MCF 10A (cell line): ENCODE data around the gene WDFY4. TPM values are rescaled to one million over a fixed set of nuclear protein-coding genes. Genes with fewer than 3 reads are reported as not detected.

Experiments used
- BruUV-seq: library from RNA; stranded (reverse); fragments of 400-500 nt; replicated peaks from 2 replicates; lab custom pipeline; 2021; lab: Mats Ljungman, UMichigan
- CTCF ChIA-PET: fragments of 300-600 bp; sonication (Branson Sonifier 250); formaldehyde crosslinking; extraction: SDS; loops from one replicate; lab custom pipeline; 2021; ENCODE audit warnings: antibody characterized with exemption, inconsistent platforms; lab: Yijun Ruan, JAX
- POLR2A ChIA-PET: fragments of 300-600, 350-650 bp; sonication (Branson Sonifier 250); formaldehyde crosslinking; extraction: SDS; loops from one replicate; lab custom pipeline; 2020; ENCODE audit warnings: antibody characterized with exemption, inconsistent platforms; lab: Yijun Ruan, JAX
- DNase-seq: peaks from one replicate; pipeline ENCODE4 v3.0.0-alpha.2; 2018; ENCODE audit not compliant: unreplicated experiment
- H3K27ac Mint-ChIP-seq: one replicate; pipeline ENCODE4 v1.8.0; 2022; ENCODE audit warnings: mild to moderate bottlenecking, low read depth, mixed read lengths; ENCODE audit not compliant: unreplicated experiment
- H3K27me3 Mint-ChIP-seq: one replicate; pipeline ENCODE4 v1.8.0; 2022; ENCODE audit warnings: mixed read lengths; ENCODE audit not compliant: insufficient read depth, unreplicated experiment
- H3K36me3 Mint-ChIP-seq: one replicate; pipeline ENCODE4 v1.8.0; 2022; ENCODE audit warnings: mild to moderate bottlenecking, moderate library complexity, mixed read lengths; ENCODE audit not compliant: insufficient read depth, unreplicated experiment
- H3K4me1 Mint-ChIP-seq: one replicate; pipeline ENCODE4 v1.8.0; 2022; ENCODE audit warnings: mixed read lengths; ENCODE audit not compliant: insufficient read depth, unreplicated experiment
- H3K4me3 Mint-ChIP-seq: one replicate; pipeline ENCODE4 v1.8.0; 2022; ENCODE audit warnings: mild to moderate bottlenecking, moderate library complexity, mixed read lengths; ENCODE audit not compliant: unreplicated experiment
- H3K9me3 Mint-ChIP-seq: one replicate; pipeline ENCODE4 v1.8.0; 2022; ENCODE audit warnings: mixed read lengths; ENCODE audit not compliant: unreplicated experiment
- intact Hi-C: fragments of 100-400 bp; cut with micrococcal nuclease; formaldehyde crosslinking; loops from 2 replicates; pipeline ENCODE4 v1.14.1; 2022
- total RNA-seq: library from RNA; stranded (reverse); gene quantifications from 2 replicates; pipeline ENCODE4 v1.2.3, GENCODE V29; 2022
- TF ChIP-seq, protein P1 (sequence below): fragments of 200-600 bp; IDR thresholded peaks from one replicate; pipeline ENCODE4 v1.8.0; 2022; ENCODE audit warnings: antibody characterized with exemption, mild to moderate bottlenecking; ENCODE audit not compliant: unreplicated experiment

WDFY4 gene
- total RNA-seq, 1 experiment from 2014 or later, result not detected

DNA sequence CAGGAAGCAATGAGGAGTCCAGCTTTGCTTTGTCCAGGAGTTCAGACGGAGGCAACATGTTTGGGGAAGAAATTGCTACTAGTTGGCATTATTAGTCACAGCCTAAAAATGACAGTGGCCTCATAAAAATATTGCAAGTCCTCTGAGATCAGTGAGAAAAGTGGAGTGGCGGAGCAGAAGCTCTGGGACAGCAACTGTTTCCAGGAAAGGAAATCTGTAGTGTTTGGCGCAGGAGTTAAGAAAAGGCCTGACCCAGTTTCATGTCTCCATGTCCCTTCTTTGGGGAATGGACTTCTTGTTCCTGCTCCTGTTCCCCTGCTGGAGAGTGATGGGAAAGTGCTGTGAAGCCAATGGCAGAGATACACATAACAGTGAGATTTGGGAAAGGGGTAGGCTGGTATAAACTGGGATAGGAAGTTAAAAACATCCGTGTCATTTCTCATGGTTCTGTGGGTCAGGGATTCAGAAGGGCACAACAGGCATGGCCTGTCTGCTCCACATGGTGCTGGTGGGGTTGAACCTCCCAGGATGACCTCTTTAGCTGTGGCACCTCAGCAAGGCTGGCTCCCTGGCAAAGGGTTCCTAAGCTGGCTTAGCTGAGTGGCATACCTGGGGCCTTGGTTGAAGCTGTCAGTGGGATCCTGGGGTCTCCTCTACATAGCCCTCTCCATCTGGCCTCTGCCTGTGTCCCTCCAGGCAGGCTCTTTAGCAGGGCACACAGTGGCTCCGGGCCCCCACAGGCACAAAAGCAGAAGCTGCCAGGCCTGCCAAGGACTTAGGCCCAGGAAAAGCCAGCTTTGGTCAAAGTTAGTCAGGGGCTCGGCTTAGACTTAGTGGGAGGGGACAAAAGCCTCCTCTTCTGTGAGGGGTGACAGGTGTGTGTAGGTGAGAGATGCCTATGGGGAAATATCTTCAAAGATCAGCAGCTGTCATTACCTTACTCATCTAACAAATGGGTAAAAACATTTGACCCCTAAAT, 77.7 kb downstream of the WDFY4 start:
- Mint-ChIP-seq H3K4me3 (no peak overlapping the region), H3K27ac (no peak overlapping the region), H3K4me1 (no peaks in the 10 kb centered on the region), H3K27me3 (peaks cover 51% of the 10 kb centered on the region), H3K9me3 (no peaks in the 10 kb centered on the region), H3K36me3 (no peaks in the 10 kb centered on the region)
- TF ChIP-seq, protein P1, sequence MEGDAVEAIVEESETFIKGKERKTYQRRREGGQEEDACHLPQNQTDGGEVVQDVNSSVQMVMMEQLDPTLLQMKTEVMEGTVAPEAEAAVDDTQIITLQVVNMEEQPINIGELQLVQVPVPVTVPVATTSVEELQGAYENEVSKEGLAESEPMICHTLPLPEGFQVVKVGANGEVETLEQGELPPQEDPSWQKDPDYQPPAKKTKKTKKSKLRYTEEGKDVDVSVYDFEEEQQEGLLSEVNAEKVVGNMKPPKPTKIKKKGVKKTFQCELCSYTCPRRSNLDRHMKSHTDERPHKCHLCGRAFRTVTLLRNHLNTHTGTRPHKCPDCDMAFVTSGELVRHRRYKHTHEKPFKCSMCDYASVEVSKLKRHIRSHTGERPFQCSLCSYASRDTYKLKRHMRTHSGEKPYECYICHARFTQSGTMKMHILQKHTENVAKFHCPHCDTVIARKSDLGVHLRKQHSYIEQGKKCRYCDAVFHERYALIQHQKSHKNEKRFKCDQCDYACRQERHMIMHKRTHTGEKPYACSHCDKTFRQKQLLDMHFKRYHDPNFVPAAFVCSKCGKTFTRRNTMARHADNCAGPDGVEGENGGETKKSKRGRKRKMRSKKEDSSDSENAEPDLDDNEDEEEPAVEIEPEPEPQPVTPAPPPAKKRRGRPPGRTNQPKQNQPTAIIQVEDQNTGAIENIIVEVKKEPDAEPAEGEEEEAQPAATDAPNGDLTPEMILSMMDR, result no peak
- ChIA-PET POLR2A (no interaction called here), CTCF (no interaction called here)
- no peak for DNase-seq
- intact Hi-C loops, result no loop called here
- BruUV-seq, result no TSS peak

DNA sequence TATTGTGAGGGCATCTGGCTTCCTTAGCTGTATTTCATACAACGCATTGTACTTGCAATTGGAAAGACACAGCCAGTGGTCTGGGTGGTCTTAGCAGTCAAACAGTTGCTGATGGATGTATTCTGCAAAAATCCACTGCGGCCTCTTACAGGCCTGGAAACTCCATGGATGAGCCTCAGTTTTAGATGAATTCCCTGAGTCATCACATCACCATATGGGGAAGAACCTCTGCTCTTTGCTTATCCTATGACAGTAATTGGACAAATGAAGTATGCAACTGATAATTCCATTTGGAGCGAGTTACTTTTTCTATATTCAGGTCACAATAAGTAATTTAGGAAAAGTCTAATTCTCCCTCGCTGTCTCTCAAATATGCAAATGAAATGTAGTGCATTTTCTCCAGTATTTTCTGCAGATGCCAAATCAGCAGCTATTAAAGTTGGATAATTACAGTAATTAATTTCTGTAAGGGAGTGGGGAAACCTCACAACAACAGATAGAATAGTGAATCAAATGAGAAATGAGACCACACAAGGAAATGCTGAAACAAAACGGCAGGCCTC, 78.8 kb downstream of the WDFY4 start:
- intact Hi-C loops, result no loop called here
- Mint-ChIP-seq H3K9me3 (no peaks in the 10 kb centered on the region), H3K27me3 (peaks cover 40% of the 10 kb centered on the region), H3K36me3 (no peaks in the 10 kb centered on the region), H3K4me1 (no peaks in the 10 kb centered on the region), H3K27ac (no peak overlapping the region), H3K4me3 (no peak overlapping the region)
- TF ChIP-seq, protein P1, result no peak
- no TSS peak for BruUV-seq
- ChIA-PET POLR2A (interaction anchor here (1.1 to 1.2 kb wide), 2 partner anchors 10 to 59 kb away, joined by 3 to 5 read pairs; no protein-coding TSS in a partner anchor), CTCF (no interaction called here)
- DNase-seq, result no peak

DNA sequence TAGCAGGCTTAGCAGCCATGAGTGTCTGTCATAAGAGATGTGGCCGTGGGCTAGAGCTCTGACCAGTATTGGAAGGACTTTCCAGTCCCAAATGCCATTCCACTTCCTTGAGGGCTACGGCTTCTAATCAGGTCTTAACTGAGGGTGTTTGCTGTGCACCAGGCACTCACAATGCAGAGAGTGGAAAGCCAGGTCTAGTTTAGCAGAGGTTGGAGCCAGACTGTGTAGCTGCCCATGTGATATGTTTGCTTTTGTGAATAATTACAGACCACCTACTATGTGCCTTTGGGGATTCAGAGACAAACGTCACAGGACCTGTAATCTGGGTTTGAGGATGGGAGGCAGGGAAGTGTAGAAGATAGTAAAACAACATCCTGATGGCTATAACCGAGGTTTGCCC, 79.8 kb downstream of the WDFY4 start:
- Mint-ChIP-seq H3K27me3 (peaks cover 30% of the 10 kb centered on the region), H3K9me3 (no peaks in the 10 kb centered on the region), H3K27ac (no peak overlapping the region), H3K4me3 (no peak overlapping the region), H3K4me1 (no peaks in the 10 kb centered on the region), H3K36me3 (no peaks in the 10 kb centered on the region)
- CTCF ChIA-PET, result interaction anchor here (0.6 kb wide), 1 partner anchor 217 kb away, joined by 3 read pairs; no protein-coding TSS in a partner anchor
- POLR2A ChIA-PET, result interaction anchor here (1.1 to 1.2 kb wide), 2 partner anchors 11 to 58 kb away, joined by 3 to 5 read pairs; no protein-coding TSS in a partner anchor
- TF ChIP-seq, protein P1, result no peak
- intact Hi-C loops, result no loop called here
- DNase-seq, result no peak
- BruUV-seq, result no TSS peak

DNA sequence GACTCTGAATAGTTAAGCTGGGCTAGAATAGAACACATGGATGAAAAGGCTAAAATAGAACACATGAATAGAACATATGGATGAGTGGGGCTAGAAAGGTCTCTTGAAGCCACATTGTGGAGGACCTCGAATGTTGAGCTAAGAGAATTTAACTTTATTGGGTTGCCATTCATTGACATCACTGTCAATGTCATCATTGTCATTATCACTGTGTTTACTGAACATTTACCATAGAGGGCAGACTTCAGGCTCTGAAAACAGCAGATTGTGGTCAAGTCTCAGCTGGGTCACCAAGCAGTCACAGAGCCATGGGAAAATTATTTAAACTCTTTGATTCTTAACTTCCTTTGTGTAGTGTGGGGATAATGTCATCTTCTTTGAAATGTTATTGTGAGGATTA, 80.4 kb downstream of the WDFY4 start:
- no peaks in the 10 kb centered on the region for H3K4me1 Mint-ChIP-seq
- H3K27me3 Mint-ChIP-seq, result peaks cover 24% of the 10 kb centered on the region
- TF ChIP-seq, protein P1, result no peak
- intact Hi-C loops, result no loop called here
- H3K9me3 Mint-ChIP-seq, result no peaks in the 10 kb centered on the region
- no peaks in the 10 kb centered on the region for H3K36me3 Mint-ChIP-seq
- no peak overlapping the region for H3K4me3 Mint-ChIP-seq
- ChIA-PET CTCF (interaction anchor here (0.6 kb wide), 3 partner anchors 109 to 392 kb away, joined by 3 to 4 read pairs (median 4); no protein-coding TSS in a partner anchor), POLR2A (interaction anchor here (1.2 kb wide), 1 partner anchor 58 kb away, joined by 3 read pairs; no protein-coding TSS in a partner anchor)
- no peak for DNase-seq
- no TSS peak for BruUV-seq
- no peak overlapping the region for H3K27ac Mint-ChIP-seq
